GM20000 (cell line): ENCODE measurements around the gene SCN1A.

Experiments
- DNase-seq: peaks from one replicate; pipeline ENCODE4 v3.0.0; 2012; ENCODE audit warnings: low spot score
- CTCF ChIP-seq: IDR thresholded peaks from 2 replicates; pipeline ENCODE4 v1.5.1; 2012; ENCODE audit warnings: mild to moderate bottlenecking, control low read depth; ENCODE audit errors: extremely low read depth, missing control alignments

The SCN1A gene

GRCh38 chr2:166081852-166082251 is 46.0 kb downstream of the SCN1A start:
- TF ChIP-seq CTCF: no peak
- DNase-seq: no peak

GRCh38 chr2:166081131-166081632 is 46.6 kb downstream of the SCN1A start:
- no peak for TF ChIP-seq CTCF
- no peak for DNase-seq

- no peak for DNase-seq
- no peak for TF ChIP-seq CTCF
These were observed 53.4 kb downstream of the SCN1A start for GRCh38 chr2:166074430-166074829.

GRCh38 chr2:166074011-166074410 is 53.8 kb downstream of the SCN1A start:
- no peak for TF ChIP-seq CTCF
- no peak for DNase-seq

- DNase-seq: no peak
- no peak for TF ChIP-seq CTCF
These were observed 57.6 kb downstream of the SCN1A start for GRCh38 chr2:166070231-166070630.

GRCh38 chr2:166068981-166069380 is 58.8 kb downstream of the SCN1A start:
- no peak for DNase-seq
- TF ChIP-seq CTCF: no peak

- no peak for DNase-seq
- TF ChIP-seq CTCF: no peak
These were observed 60.6 kb downstream of the SCN1A start for GRCh38 chr2:166067229-166067628.
